GM21723 (cell line): ENCODE measurements around the gene EXOC1L.

ENCODE experiments used
- ATAC-seq: cut with Tn5 transposase; IDR thresholded peaks from one replicate; pipeline ENCODE4 v1.9.1; 2021; ENCODE audit warnings: mild to moderate bottlenecking, moderate library complexity; ENCODE audit not compliant: unreplicated experiment

The EXOC1L gene, protein sequence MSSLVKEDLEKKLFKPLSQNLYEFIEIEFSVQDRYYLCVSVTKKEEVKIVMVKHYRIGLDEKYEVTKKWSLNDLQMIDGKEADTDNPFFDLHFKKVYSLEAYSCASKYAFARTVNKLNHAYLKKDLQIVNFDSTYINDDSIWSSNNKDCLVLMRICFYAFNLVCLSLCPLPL

DNA sequence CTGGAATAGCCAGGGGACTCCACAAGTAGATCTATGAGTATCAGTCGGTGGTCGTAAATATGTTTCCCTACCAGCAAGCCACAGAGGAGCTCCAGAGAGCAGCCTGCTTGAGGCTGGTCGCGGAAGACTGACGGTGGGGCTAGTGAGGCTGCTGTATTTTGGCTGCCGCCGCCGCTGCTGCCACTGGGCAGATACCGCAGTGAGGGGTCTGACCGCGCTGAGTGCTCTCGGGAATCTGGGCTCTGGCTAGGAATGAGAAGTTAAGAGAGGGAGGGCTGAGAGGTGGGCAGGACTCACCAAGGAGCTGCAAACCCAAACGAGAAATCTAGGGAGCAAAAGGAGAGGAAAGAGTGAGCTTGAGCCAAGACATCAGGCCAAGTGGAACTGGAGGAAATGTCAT lies at the start of gene EXOC1L:
EXOC1L (plus strand) TSS at position 157 of the 400 bp plus-strand sequence; CDS start at position 394, 237 bp downstream.
- ATAC-seq = no peak

DNA sequence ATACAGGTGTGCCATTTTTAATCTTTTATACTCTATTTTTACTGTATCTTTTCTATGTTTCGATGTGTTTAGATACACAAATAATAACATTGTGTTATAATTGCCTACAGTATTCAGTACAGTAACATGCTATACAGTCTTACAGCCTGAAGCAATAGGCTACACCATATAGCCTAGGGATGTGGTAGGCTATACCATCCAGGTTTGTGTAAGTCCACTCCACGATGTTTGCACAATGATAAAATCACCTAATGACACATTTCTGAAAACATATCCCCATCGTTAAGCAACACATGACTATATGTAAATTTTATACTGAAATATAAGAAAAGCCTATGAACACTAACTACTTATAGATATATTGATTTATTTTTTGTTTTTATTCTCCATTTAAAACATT lies 48.9 kb upstream of the EXOC1L start:
- ATAC-seq = no peak

DNA sequence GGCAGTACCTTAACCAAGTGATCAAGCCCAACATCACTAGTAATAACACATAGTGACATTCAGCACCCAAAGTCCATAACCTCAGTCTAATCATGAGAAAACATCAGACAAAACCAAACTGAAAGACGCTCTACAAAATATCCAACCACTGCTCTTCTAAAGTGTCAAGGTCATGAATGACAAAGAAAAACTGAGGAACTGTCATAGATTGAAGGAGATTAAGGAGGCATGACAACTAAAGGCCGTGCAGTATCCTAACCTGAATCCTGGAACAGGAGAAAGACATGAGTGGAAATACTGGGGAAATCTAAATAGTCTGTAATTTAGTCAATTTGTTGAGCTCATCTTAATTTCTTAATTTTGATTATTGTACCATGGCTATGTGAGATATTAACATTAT lies 38.2 kb upstream of the EXOC1L start:
- ATAC-seq = no peak

DNA sequence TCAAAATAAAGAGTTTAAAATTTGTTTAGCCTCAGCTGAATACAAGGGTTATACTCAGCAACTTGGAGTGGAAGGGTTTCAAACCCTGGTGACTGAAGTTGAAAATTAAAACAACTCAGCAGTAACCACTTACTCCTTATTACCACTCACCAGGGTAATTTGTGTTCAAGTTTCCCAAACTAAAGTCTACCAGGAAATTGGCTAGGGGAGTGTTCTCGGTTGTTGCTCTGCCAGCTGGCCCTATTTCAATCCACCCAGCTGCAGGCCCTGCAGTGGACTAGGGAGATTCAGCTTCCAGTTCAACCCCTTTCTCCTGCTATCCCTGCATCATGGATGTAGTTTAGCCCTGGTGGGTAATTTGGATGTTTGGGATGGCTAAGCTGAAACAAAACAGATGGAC lies 37.8 kb upstream of the EXOC1L start:
- no peak for ATAC-seq

DNA sequence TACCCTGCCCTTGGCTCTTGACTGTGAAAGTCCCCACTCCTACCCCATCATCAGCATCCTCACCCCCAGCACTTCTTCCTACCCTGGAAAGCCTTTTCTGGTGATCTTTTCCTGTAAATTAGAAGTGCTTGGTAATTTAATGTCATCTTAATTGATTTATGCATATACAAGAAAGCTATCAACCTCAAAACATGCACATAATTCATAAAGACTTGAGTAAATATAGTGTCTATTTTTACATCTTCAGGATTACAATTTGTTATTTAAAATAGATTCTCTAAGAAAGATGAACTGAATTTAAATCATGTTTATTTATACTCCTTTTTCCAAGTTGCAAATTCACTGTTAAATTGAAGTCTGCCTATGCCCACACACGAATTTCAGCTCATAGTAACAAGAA lies 36.0 kb upstream of the EXOC1L start:
- ATAC-seq = no peak

DNA sequence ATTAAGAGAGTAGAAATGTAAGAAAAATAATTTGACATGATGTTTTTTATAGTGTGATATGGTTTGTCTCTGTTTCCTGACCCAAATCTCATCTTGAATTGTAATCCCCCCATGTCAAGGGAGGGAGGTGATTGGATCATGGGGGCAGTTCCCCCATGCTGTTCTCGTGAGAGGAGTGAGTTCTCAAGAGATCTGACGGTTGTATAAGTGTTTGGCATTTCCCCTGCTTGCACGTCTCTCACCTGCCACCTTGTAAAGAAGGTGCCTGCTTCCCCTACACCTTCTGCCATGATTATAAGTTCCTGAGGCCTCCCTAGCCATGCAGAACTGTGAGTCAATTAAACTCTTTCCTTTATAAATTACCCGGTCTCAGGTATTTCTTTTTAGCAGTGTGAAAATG lies 34.8 kb upstream of the EXOC1L start:
- ATAC-seq = no peak

DNA sequence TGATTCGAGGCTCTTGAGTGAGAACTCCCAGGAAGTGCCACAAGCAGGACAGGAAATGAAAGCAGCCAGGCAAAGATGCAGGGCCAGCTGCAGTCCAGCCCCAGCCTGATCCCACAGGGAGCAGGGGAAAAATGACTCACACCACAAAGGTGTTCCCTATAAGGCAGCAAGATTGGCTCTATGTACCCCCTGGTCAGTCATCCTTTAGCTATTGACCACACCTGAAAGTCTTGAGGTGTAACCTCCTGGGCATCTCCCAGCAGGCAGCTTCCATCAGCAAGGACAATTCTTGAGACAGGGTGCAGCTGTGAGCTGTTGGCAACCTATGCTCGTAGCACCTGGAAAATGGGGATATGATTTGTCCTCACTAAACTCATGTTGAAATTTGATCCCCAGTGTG lies 27.9 kb upstream of the EXOC1L start:
- no peak for ATAC-seq

DNA sequence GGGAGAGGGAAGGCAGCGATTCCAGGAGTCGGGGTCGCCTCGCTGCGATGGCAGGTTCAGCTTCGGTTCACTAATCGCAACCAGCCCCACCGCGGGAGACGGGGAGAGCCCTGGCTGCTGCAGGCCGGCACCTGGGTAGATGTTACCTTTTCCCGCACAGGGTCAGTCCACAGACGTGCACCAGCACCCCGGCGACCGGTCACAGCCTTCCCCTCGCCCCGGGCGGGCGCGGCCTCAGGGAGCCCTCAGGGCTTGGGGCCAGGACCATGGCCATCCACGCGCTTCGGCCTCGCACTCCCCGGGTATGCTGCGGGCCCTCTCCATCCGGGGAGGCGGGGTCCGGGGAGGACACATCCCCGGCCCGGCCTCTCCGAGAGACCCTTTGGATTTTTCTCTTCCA lies 26.1 kb upstream of the EXOC1L start:
- no peak for ATAC-seq

DNA sequence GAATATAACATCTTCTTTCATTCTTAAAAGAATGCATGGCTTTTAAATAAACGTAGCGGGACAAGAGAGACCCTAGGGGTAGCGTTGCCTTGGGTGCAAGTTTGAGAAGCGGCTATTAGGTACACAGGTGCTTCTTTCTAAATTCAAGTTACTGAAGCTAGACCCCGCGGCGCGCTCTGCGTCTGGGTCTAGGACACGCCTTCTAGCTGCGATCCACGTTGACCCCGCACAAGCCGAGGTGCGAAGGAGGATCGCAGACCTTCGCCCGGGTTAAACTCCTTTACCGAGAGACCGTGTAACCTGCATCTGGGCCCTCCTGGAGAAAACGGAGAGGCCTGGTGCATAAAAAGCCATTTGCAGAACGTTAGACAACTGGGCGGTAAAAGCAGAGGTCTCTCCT lies 25.5 kb upstream of the EXOC1L start:
- ATAC-seq = no peak

DNA sequence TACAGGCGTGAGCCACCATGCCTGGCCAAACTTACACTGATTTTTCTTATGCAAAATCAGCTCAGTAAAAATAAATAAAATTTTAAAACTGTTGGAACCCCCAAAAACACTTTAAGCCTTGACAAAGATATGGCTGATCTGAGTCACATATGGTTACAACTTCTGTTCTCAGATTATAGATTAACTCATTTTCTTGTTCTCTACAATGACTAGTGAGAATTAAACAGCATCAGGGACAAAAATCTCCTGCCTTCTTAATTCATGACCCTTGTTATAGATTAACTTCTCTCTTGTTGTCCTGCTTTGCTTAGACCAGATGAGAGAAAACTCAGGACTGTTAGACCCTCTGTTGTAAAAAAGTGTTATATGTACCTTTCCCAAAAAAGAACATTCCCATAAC lies 24.2 kb upstream of the EXOC1L start:
- ATAC-seq = no peak

DNA sequence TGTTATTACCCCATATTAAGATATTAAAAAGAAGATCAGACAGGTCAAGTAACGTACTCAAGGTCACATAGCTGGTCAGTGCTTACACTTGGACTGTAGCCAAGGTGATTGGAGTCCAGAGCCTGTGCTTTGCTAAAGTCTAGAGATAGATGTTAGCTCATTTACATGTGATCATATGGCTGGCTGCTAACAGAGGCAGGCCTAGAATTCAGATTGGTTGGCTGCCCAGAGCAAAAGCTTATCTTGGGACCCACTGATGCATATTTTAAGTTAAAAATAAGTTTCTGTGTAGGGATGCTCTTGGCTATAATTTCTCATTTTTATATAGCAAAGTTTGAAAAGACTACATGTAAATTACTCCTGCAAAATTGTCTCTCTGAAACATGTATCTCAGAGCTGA lies 18.1 kb upstream of the EXOC1L start:
- no peak for ATAC-seq

DNA sequence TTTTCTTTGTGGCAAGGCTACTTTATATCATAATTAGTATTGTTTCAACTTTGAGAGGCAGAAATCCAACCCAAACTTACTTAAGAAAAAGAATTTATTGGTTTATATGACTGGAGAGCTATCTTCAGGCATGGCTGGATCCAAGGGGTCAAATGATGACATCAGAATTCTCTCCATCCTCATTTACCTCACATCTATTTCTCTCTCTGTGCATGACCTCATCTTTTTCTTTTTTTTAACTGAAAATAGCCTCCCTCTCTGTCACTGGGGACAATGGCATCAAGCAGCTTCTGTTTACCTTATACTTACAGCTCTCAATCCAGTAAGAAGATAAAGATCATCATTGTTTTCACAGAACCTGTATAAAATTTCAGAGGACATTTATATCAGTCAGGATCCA lies 12.0 kb upstream of the EXOC1L start:
- no peak for ATAC-seq

DNA sequence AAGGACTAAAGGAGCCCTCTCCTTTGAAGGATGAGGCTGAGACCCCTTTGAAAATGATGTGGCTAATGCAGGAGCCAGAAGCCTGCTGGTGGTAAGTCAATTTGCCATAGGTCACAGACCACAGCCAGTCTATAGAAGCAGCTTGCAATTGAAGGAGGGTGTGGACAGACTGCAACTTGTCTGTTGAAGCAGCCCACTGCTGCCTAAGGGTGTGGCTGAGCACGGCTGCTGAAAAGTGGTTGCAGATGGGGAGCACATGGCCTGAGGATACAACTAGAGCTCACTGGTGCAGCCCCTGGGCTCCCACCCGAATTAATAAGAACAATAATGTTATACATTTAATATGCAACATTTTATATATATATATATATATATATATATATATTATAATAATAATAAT lies 11.4 kb upstream of the EXOC1L start:
- no peak for ATAC-seq

DNA sequence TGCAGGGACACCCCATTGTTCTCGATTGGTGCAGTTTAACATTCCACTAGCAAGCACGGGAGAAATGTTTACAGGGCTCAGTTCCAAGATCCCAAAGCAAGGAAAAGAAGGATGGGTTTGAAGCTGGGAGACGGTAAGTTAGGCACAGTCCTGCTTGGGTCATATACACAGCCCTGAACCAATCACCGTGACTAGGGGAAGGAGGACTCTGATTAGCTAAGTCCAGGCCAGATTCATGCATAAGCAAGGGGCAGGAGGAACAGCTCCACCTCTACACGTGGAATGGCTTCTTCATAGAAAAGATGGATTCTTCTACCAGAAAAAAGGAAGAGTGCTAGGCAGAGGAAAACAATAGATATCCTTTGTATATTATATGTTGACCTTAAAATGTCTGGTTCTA lies 11.0 kb upstream of the EXOC1L start:
- ATAC-seq = no peak

DNA sequence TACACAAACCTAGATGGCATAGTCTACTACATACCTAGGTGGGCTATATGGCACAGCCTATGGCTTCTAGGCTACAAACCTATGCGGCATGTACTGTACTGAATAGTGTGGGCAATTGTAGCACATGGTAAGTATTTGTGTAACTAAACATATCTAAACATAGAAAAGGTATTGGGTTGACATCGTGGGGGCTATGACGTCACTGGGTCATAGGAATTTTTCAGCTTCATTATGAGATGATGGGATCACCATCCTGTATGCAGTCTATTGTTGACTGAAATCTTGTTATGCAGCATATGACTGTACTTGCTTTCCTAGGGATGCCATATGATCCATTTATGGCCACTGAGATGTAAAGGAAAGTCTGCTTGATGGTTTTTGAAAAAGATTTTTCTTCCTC lies 1.9 kb upstream of the EXOC1L start:
- no peak for ATAC-seq

DNA sequence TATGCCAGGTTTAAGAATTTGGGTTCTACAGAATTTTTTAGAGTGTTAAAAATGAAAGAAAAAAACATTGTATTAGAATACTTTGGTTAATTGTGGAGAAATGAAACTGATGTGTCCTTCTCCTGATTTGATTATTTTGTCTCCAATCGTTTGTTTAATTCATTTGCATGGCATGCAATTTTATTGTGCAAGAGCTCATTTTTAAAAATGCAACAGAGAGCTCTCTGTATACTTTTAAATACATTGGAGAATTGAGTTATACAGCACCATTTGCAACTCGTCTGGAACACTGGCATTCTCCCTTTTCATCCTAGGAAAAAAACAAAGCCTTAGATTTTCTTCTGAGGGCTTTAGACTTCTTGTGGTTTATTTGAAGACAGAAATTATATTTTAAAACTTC lies 689 bp downstream of the EXOC1L start:
- no peak for ATAC-seq

DNA sequence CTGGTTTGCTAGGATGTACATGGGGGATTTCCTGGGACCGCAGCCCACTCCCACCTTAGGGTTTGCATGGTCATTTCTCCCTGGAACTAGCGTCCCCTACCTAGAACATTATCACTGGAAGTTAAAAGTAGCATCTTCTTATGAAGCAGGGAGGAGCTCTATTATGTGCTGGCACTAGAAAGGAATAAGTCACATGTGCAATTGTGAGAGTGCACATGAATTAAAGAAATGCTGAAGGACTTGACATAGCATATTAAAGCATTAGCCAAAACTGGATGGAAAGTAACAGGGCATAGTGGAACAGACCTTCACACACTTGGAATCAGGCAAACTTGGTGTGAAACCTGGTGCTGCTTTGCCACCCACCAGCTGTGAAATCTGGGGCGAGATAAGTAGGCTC lies 2.7 kb downstream of the EXOC1L start:
- ATAC-seq = no peak

DNA sequence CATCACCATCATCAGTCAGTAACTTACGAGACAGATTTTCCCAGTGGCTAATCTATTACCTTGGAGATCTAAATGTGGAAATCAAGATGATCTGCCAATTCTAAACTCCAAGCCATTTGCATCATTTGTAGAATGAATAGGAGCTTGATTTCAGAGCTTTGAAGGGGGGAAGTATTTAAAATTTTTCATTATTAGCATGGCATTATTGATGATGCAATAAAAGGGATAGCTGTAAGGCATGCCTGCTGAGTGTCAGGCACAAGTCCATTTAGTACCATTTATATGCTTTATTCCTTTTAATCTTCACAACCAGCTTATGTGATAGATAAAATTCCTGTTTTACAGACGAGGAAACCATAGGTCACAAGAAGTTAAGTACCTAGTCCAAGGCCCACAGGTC lies 5.3 kb downstream of the EXOC1L start:
- no peak for ATAC-seq

DNA sequence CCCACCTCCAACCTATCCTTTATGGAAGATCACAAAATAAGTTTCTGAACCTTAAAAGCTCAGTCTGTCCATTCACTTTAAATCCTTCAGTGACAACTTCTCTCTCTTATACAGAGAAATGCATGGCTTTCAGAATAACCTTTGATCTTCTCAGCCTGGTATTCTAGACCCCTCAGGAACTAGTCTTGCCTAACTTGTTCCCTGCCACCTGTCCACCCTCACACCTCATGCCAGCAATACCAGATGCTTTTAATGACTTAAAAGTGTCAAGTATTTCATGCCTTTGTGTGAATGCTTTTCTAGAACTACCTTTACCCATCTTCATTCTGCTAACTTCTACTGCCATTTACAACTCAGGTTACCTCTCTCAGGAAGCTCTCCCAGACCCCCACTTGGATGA lies 7.4 kb downstream of the EXOC1L start:
- ATAC-seq = no peak

DNA sequence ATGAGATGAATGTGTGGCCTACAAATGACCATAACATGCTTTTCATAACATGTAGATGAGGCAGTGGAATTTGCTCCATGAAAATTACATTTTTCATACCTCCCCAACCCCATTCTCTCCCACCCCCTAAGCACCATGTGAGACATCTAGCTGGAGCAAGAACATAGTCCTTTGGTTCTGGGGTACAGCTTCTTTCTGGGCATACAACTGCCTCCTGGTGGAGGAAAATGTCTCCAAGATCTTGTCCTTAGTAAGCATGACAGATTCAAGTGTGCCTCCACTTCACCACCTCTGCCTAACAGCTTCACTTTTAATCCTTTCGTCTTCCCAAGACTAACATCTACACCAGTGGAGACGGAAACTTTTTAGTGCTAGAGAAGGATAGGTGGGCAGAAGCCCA lies 8.0 kb downstream of the EXOC1L start:
- ATAC-seq = no peak

DNA sequence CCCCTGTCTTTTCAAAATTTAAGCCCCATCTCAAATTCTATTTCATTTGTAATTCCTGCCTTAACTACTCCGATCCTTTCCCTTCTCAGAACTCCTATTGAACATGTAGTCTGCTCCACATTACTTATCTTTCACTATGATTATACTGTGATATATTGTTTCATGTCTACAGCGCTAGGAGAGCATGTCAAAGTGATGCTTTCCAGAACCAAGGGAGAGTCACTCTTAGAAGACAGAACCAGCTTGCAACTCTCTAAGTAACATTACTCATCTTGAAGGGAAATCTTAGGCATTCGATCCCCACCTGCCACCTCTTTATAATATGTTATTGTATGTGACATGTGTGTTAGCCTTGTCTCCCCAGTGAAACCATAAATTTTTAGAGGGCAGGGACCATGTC lies 10.5 kb downstream of the EXOC1L start:
- ATAC-seq = no peak

DNA sequence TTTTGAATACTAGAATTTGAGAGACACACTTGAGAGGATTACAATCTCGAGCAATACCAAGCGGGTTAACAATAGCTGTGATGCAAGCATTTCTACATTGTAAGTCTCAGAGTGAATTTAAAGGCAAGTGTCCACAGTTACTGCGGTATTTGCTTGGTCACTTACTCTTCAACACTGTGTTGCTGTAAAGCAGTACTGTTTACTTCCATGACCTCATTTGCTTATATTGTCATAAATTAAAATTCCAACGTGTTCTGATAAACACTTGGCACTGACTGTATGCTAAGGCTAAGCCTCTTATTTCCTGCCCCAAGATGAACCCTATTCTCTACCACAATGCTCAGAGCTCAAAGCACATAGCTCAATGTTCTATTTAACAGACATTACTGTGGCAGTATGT lies 11.1 kb downstream of the EXOC1L start:
- ATAC-seq = no peak

DNA sequence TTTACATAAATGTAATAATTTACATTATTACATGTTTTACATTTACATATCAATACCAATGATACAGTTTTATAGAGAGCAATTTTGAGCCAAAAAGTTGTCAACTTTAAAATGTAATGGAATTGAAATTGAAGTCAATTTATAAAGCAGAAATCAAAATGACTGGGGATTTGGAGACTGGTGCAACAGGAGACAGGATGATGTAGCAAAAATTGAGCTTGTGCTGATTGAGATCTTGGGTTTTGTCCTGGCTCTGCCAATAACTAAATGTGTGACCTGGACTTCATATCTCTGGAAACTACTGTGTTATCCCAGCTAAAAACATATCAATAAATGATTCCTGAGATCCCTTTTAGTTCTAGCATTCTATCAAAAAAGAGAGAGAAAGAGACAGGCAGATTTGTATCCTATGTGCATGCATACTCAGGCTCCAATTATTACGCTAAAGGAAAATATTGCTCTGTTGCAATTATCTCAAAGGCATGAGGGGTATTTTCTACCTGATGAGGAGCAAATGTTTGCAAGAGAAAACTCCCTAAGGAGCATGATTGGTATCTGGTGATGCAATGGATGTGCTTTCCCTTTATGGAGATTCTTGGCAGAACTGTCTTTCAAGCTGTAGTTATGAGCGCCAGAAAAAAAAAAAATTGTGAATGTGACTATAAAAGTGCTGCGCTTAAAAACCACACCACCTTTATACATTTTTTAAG lies 14.7 kb downstream of the EXOC1L start:
- ATAC-seq = no peak
